Stimulated activated CD4-positive, alpha-beta T cell treated with anti-CD3 and anti-CD28 coated beads, Interleukin-2, amount 100 ng/mL, for 4 hours (primary cell): ENCODE data around the gene SOX8.
A peak's percentile ranks its signal among the peaks of the same experiment; 100 is the strongest.
"Not testable (repeated sequence)": the region's sequence is repeated elsewhere in the genome, so short reads cannot be mapped to it uniquely, and the experiment has no call there.

ENCODE experiments used
- DNase-seq: peaks from one replicate; pipeline ENCODE4 v3.0.0-alpha.2; 2020; ENCODE audit warnings: low read depth

The SOX8 gene

DNA sequence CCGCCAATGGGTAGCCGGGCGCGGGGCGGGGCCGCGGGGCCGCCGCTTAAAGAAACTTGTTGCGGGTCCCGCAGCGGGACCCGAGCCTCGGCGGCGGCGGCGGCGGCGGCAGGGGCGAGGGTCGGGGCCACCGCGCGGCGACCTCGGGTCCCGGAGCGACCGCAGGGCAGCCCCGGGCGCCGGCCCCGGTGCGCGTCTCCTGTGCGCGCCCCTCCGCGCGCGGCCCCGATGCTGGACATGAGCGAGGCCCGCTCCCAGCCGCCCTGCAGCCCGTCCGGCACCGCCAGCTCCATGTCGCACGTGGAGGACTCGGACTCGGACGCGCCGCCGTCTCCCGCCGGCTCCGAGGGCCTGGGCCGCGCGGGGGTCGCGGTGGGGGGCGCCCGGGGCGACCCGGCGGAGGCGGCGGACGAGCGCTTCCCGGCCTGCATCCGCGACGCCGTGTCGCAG lies at the start of gene SOX8:
TSS of gene SOX8 (plus strand) at position 76 of the 450 bp plus-strand sequence. CDS start at position 229, 153 bp downstream.
- DNase-seq, result no peak

DNA sequence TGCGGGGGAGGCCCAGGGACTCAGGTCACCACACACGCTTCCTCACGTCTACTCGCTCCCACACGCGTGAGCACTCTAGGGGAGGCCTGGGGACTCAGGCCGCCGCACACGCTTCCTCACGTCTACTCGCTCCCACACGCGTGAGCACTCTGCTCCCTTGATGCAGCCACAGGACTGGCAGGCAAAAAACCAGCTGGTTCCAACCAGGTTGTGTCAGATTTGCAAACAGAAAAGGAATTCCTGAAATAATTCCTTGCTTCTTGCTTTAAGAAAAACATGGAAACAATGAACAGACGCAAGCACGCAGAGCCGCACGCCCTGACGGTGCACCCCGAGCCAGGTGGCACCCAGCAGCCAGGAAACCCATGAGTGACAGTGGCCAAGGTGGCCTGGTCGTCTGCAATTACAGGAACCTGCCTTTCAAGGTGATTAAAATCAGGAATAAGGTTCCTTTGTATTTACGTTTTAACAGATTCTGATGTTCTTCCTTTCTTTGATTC lies 48.7 kb upstream of the SOX8 start:
- no peak for DNase-seq

DNA sequence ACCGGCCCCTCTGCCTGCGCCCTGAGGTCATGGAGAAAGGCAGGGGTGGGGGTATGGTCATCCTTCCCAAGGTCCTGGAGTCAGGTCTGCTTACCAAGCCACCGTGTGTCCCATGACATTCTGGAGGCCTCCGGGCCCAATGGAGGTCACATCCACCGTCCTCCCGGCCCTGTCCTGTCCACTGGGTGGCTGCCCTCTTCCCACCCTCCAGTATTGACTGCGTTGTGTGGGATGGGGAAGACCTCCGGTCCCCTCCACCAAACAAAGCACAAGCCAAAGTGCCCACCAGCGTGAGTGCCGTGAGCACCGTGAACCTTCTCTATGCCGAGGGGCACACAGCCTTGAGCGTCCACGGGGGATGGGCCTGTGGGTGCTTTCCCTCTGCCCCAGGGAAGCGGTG lies 48.0 kb upstream of the SOX8 start:
- no peak for DNase-seq

DNA sequence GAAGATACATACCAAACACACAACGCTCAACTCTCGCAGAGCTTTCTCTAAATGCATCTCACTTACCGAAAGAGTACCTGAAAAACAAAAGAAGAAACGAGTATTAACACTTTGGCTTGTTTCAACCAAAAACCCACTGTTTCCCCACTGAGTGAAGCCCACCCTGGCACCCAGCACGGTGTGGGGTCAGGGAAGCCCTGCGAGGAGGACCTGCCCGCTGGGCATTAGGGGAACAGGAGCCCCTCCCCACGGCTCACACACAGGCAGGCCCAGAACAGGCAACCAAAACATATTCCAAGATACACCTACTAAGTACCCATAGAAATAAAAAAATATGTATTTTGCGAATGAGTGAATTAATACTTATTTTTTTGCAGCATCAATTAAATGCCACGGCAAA lies 47.4 kb upstream of the SOX8 start:
- DNase-seq, result no peak

DNA sequence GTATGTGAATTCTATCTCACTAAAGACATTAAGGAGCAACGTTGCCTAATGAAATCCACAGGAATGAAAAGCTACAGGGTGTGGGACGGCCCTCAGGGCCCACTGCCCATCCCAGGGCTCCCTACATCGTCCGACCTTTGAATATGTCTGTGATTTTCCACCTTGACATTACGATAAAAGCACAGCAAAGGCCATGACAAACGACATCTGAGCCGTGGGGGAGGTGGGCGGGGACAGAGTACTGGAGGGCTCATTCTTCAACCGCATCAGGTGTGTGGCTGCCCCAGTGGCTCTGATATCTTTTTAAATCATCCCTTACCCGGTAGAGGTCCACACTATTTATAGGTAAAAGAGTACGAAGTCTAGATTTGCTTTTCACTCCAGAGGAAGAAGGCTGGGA lies 45.9 kb upstream of the SOX8 start:
- DNase-seq, result peak; percentile 4

DNA sequence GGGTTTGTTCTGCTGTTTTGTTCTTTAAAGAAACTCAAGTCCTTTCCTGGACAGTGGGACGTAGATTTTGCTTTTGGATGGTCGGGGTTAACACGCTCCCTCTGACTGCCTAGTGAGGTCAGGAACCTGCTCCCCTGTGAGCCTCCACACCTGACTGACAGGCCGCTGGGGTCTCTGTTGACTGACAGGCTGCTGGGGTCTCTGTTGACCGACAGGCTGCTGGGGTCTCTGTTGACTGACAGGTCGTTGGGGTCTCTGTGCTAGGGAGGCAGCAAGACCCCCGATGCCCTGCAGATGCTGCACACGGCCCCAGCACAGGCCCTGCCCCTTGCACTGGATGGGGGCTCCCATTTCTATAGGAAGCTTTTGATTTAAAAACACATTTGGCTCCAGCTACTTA lies 44.3 kb upstream of the SOX8 start:
- DNase-seq, result no peak

DNA sequence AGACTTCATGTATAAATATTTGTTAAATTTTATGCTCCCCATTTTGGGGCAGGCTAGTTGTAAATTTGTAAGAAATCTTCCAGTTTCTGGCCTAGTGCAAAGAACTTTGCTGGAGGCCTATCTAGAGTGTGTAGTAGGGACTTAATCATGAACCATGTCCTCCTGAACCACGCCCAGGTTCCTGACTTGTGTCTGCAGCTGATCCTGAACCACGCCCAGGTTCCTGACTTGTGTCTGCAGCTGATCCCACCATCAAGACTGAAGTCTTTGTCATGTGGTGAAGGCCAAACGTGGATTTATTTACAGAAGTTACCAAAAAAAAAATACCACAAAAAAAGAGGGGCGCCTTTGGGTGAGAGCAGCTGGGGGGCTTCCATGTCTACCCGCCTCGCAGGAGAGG lies 43.8 kb upstream of the SOX8 start:
- DNase-seq, result no peak

DNA sequence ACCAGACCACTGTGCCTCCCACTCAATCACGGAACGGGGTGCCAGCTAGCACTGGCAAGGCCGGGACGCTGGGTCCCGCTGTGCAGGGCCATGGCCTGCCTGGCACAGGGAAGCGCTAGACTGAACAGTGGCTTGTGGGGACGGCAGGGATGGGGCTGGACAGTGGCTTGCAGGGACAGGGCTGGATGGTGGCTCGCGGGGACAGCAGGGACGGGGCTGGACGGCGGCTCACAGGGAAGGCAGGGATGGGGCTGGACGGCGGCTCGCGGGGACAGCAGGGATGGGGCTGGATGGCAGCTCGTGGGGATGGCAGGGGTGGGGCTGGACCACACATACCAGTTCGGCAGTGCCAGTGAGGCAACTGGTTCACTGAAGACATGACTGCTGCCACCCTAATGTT lies 43.4 kb upstream of the SOX8 start:
- no peak for DNase-seq

DNA sequence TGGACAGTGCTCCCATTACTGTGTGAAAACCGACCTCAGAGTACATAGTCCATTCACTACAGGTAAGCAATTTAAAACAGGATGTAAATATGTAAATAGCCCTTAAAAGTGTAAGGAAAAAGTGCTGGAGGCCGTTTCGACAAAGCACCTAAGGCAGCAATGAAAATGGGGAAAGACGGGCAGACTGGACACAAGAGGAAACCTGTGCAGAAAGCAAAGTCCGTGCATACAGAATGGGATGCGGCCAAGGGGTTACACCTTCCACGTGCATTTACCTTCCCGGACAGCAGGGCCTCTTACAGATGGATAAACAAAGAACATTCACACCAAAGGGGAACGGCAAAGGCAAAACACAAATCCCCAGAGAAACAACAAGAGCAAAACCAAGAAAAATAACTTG lies 42.8 kb upstream of the SOX8 start:
- DNase-seq, result no peak

DNA sequence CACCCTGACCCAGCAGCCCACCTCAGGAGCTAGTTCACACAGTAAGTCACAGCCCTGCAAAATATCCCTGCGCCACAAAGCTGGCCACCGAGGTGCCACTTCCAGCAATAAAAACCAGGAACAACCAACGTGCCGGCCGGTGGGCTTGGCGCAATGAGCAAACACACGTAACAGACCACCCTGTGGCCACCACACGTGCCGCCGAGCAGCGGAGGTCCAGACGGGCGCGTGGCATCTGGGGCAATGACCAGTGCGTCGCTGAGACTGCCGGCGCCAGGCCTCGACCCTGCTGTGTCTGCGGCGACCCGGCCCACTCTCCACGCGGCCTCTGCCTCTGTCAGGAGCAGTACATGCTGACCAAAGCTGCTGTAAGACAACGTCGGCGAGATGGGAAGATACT lies 42.3 kb upstream of the SOX8 start:
- DNase-seq, result no peak

DNA sequence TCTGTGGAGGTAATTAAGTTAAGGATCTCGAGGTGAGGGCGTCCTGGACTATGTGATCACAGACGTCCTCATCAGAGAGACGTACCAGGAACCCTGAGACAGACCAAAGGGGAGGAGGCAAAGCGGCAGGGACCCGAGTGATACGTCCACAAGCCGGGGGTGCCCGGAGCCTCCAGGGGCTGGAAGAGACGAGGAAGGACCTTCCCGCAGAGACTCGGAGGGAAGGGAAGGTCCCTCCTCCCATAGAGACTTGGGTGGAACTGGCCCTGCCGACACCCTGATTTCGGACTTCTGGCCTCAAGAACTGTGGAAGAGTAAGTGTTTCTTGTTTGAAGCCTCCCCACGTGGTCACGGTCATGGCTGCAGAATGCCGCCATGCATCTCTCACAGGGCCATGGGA lies 41.6 kb upstream of the SOX8 start:
- no peak for DNase-seq

DNA sequence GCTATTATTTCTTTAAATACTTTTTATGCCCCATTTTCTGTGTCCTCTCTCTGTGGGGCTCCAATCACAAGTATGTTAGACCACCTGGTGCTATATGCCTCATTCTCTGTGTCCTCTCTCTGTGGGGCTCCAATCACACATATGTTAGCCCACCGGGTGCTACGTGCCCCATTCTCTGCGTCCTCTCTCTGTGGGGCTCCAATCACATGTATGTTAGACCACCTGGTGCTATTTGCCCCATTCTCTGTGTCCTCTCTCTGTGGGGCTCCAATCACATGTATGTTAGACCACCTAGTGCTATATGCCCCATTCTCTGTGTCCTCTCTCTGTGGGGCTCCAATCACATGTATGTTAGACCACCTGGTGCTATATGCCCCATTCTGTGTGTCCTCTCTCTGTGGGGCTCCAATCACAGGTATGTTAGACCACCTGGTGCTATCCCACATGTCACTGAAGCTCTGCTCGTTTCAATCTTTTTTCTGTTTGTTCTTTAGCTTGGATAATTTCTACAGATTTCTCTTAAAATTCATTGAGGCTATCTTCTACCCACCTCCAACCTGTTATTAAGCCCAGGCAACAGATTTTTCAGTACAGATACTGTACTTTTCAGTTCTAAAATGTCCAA lies 39.0 kb upstream of the SOX8 start:
- DNase-seq, result no peak

DNA sequence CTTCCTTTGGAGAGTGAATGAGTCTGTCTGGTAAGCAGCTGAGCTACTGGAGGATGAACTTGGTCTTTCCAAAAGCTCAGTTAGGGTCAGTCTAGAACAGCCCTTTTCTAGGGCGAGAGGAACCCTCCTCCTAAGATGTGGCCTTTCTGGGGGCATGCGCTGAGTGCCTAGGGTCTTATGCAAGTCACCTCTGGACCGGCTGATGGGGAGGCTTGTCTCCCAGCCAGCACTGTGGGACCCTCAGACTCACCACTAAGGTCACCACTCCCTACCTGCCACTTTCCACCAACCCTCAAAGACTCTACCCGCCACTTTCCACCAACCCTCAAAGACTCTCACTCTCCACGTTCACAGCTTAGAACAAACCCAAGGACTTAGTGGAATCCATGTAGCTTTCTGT lies 37.6 kb upstream of the SOX8 start:
- DNase-seq, result no peak

DNA sequence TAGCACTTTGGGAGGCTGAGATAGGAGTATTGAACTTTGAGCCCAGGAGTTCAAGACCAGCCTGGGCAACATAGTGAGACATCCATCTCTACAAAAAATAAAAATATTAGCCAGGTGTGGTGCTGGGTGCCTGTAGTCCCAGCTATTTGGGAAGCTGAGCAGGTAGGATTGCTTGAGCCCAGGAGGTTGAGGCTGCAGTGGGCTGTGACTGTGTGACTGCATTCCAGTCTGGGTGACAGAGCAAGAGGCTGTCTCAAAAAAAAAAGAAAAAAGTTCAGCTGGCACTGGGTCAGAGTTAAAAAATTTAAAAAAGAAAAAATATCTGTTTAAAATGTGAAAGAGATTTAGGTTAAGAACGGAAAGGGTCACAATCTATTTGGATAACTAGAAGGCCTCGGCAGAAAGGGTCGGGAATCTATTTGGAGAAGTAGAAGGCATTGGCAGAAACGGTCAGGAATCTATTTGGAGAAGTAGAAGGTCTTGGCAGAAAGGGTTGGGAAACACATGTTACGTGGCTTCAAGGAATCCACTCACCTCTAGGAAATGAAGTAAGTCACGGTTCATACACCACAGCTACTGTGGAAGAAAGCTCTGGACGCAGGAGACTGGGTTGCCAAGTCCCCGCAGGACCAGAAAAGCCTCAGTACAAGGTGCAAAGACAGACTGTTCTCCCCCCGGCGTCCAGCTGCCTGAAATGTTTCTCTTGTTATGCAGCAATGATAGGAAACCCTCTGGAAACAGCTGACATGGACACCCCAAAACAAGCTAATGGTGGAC lies 36.1 kb upstream of the SOX8 start:
- DNase-seq, result no peak

DNA sequence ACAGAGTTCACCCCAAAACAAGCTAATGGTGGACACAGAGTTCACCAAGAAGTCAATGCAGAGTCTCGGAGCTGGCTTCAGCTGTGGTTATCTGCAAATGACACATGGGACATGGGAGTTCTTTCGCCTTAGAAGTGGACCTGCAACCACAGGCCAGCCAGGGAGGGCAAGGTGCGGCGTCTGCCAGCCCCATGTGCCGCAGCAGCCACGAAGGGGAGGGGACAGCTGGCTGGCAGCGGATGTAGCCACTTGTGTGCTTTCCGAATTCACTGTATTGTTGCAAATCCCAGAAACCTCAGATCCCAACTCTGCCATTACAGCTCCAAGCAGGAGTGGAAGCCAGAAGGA lies 35.5 kb upstream of the SOX8 start:
- DNase-seq, result no peak

DNA sequence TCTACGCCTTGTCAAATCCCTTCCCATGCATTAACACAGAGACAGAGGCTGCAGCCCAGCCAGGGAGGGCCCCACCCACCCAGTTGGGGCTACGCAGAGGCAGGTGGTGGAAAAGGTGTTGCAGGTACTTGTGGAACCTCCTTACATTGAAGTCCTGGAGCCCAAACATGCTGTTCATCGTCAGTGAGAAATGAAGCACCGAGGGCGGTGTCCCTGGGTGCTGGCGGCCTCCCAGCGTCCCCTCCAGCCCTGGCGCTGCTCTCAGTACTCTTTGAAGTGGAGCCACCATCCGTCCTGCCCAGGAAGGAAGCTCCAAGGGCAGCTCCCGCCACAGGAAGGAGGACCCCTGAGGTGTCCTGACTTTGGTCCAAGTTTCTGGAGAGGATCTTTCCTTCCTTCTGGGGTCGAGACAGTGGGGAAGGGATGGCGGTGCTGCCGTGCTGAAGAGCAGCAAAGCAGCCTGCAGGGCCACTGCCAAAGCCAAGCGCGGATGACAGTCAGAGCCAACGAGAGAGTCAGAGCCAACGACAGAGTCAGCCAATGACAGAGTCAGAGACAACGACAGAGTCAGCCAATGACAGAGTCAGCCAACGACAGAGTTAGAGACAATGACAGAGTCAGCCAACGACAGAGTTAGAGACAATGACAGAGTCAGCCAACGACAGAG lies 34.2 kb upstream of the SOX8 start:
- DNase-seq, result no peak

DNA sequence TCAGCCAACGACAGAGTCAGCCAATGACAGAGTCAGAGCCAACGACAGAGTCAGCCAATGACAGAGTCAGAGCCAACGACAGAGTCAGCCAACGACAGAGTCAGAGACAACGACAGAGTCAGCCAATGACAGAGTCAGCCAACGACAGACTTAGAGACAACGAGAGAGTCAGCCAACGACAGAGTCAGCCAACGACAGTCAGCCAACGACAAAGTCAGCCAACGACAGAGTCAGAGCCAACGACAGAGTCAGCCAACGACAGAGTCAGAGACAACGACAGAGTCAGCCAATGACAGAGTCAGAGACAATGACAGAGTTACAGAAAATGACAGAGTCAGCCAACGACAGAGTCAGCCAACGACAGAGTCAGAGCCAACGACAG lies 33.7 kb upstream of the SOX8 start:
- not testable (repeated sequence) for DNase-seq

DNA sequence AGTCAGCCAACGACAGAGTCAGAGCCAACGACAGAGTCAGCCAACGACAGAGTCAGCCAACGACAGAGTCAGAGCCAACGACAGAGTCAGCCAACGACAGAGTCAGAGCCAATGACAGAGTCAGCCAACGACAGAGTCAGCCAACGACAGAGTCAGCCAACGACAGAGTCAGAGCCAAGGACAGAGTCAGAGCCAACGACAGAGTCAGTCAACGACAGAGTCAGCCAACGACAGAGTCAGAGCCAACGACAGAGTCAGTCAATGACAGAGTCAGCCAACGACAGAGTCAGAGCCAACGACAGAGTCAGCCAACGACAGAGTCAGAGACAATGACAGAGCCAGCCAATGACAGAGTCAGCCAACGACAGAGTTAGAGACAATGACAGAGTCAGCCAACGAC lies 32.8 kb upstream of the SOX8 start:
- not testable (repeated sequence) for DNase-seq

DNA sequence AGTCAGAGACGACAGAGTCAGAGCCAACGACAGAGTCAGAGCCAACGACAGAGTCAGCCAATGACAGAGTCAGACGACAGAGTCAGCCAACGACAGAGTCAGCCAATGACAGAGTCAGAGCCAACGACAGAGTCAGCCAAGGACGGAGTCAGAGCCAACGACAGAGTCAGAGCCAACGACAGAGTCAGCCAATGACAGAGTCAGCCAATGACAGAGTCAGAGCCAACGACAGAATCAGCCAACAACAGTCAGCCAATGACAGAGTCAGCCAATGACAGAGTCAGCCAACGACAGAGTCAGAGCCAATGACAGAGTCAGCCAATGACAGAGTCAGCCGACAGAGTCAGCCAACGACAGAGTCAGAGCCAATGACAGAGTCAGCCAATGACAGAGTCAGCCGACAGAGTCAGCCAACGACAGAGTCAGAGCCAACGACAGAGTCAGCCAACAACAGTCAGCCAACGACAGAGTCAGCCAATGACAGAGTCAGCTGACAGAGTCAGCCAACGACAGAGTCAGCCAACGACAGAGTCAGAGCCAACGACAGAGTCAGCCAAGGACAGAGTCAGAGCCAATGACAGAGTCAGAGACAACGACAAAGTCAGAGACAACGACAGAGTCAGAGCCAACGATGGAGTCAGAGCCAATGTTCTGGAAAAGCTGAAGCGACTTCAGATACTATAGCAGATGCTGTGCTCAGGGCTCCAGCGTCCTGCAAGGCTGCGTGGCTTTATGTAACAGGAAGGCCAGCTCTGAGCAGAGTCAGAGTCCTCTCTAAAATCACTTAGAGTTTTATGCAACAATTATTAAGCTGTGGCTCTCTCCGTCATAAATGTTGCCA lies 30.6 kb upstream of the SOX8 start:
- not testable (repeated sequence) for DNase-seq

DNA sequence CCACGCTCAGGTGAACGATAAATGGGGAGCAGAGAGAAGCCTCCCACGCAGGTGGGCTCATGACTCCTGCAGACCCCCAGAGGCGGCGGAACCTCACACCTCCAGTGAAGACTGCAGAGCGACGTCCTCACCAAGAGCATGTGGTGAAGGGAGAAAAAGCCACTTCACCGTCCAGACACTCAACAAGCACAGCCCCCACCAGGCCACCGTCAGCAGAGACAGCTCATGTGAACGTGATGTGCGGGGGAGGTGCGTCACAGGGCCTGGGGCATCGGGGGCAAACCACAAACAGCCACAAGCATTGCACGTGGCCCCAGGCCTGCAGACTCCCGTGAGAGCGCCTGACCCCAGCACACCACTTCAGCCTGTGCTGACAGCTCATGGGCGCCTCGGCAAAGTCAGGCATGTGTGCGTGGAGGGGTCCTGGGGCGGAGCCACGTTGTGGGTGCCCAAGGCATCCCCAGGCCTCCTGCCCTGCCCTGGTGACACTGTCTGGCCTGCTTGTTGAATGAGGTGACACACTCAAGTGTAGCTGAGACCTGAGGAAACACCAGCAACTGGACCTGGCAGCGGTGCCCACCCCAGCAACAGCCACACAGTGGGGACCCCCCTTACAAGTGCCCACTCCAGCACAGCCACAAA lies 29.8 kb upstream of the SOX8 start:
- DNase-seq, result no peak

DNA sequence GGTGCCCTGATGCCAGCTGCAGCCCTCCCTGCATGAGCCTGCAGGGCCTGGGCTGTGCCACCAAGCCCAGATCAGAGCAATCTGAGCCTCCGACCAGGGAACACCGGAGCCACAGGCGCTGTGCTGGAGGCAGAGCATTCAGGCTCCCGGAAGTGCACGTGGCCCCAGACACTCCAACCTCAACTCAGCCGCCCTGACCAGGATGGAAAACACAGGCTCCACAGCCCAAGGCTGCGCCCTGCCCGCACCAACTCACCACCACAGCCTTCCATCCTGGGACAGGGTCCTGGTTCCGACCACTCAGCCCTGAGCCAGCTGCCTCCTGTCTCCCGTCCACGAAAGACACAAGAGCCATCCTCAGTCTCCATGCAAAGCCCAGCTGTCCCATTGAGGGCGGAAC lies 29.2 kb upstream of the SOX8 start:
- DNase-seq, result no peak

DNA sequence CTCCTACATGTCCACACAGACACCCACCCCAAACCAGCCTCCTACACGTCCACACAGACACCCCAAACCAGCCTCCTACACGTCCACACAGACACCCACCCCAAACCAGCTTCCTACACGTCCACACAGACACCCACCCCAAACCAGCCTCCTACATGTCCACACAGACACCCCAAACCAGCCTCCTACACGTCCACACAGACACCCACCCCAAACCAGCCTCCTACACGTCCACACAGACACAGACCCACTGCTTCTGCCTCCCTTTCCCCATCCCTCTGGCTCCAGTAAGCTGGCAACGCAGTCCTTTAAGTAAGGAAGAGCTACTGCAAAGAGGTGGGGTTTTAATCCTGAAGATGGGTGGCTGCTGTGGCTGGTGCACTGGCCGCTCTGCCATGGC lies 27.8 kb upstream of the SOX8 start:
- DNase-seq, result not testable (repeated sequence)
